Subcutaneous abdominal adipose tissue (tissue), 5 donors: ENCODE data around the gene ITIH6.

Experiments used
- H3K27ac ChIP-seq: one replicate; pipeline ENCODE4 v1.7.0; 2013; ENCODE audit warnings: low read depth, mild to moderate bottlenecking, inconsistent platforms, low read length, moderate library complexity
- H3K27me3 ChIP-seq, 5 donors: one replicate each; pipeline ENCODE4 v1.7.0; 2013; ENCODE audit warnings: low read length in 5 of 5, inconsistent platforms in 1 of 5; ENCODE audit not compliant: control insufficient read depth in 5 of 5, insufficient read depth in 4 of 5
- H3K36me3 ChIP-seq, 5 donors: one replicate each; pipeline ENCODE4 v1.7.0; 2013; ENCODE audit warnings: low read length in 5 of 5; ENCODE audit not compliant: control insufficient read depth in 5 of 5, insufficient read depth in 5 of 5
- H3K4me1 ChIP-seq, 5 donors: one replicate each; pipeline ENCODE4 v1.7.0; 2013; ENCODE audit warnings: low read length in 5 of 5, mild to moderate bottlenecking in 3 of 5, moderate library complexity in 1 of 5; ENCODE audit not compliant: control insufficient read depth in 5 of 5, insufficient read depth in 5 of 5
- H3K4me3 ChIP-seq, 5 donors: one replicate each; pipeline ENCODE4 v1.7.0; 2013; ENCODE audit warnings: low read length in 5 of 5, low read depth in 1 of 5
- H3K9ac ChIP-seq, 5 donors: one replicate each; pipeline ENCODE4 v1.7.0; 2013; ENCODE audit warnings: low read length in 5 of 5, mild to moderate bottlenecking in 4 of 5, moderate library complexity in 3 of 5
- H3K9me3 ChIP-seq, 5 donors: one replicate each; pipeline ENCODE4 v1.7.0; 2013; ENCODE audit warnings: low read length in 5 of 5; ENCODE audit not compliant: control insufficient read depth in 5 of 5
- donor health status: healthy.
- donor health status: healthy.
- donor health status: healthy.
- donor health status: healthy.
- donor health status: healthy.

Gene ITIH6

GRCh38 chrX:54821310-54821709, 23.3 kb upstream of the ITIH6 start:
- Histone ChIP-seq H3K4me3 (no peak overlapping the region), H3K9ac (no peak overlapping the region), H3K27me3 (peaks cover 0 to 17% (median 13%) of the 10 kb centered on the region in 5 donors), H3K4me1 (no peaks in the 10 kb centered on the region), H3K9me3 (no peaks in the 10 kb centered on the region), H3K36me3 (peaks cover 0 to 1% (median 0%) of the 10 kb centered on the region in 5 donors), H3K27ac (no peak overlapping the region)

GRCh38 chrX:54820737-54821136, 22.7 kb upstream of the ITIH6 start:
- Histone ChIP-seq H3K9me3 (no peaks in the 10 kb centered on the region), H3K4me1 (no peaks in the 10 kb centered on the region), H3K36me3 (peaks cover 0 to 7% (median 2%) of the 10 kb centered on the region in 5 donors), H3K9ac (no peak overlapping the region), H3K27ac (no peak overlapping the region), H3K4me3 (no peak overlapping the region), H3K27me3 (peaks cover 0 to 17% (median 13%) of the 10 kb centered on the region in 5 donors)

- peaks cover 2 to 22% (median 17%) of the 10 kb centered on the region in 5 donors for H3K36me3 ChIP-seq
- peaks cover 0 to 17% (median 11%) of the 10 kb centered on the region in 5 donors for H3K27me3 ChIP-seq
- no peaks in the 10 kb centered on the region for H3K9me3 ChIP-seq
- H3K27ac ChIP-seq, result no peak overlapping the region
- H3K9ac ChIP-seq, result no peak overlapping the region
- H3K4me1 ChIP-seq, result no peaks in the 10 kb centered on the region
- no peak overlapping the region for H3K4me3 ChIP-seq
Measured at GRCh38 chrX:54819201-54819600, 21.1 kb upstream of the ITIH6 start.

- Histone ChIP-seq H3K4me3 (no peak overlapping the region), H3K9me3 (no peaks in the 10 kb centered on the region), H3K27ac (no peak overlapping the region)
Measured at GRCh38 chrX:54818221-54818620, 20.2 kb upstream of the ITIH6 start.

GRCh38 chrX:54817220-54817820, 19.3 kb upstream of the ITIH6 start:
- no peaks in the 10 kb centered on the region for H3K4me1 ChIP-seq
- H3K4me3 ChIP-seq, result no peak overlapping the region
- no peak overlapping the region for H3K9ac ChIP-seq
- peaks cover 0 to 17% (median 11%) of the 10 kb centered on the region in 5 donors for H3K27me3 ChIP-seq
- no peaks in the 10 kb centered on the region for H3K9me3 ChIP-seq
- H3K36me3 ChIP-seq, result peaks cover 8 to 40% (median 36%) of the 10 kb centered on the region in 5 donors
- H3K27ac ChIP-seq, result no peak overlapping the region

More at GRCh38 chrX:54818221-54818620, 20.2 kb upstream of the ITIH6 start:
- H3K4me1 ChIP-seq, result no peaks in the 10 kb centered on the region
- H3K9ac ChIP-seq, result no peak overlapping the region
- peaks cover 0 to 17% (median 11%) of the 10 kb centered on the region in 5 donors for H3K27me3 ChIP-seq
- peaks cover 8 to 31% (median 27%) of the 10 kb centered on the region in 5 donors for H3K36me3 ChIP-seq

- no peak overlapping the region for H3K9ac ChIP-seq
- H3K9me3 ChIP-seq, result no peaks in the 10 kb centered on the region
- H3K27ac ChIP-seq, result no peak overlapping the region
- peaks cover 0 to 20% (median 12%) of the 10 kb centered on the region in 5 donors for H3K4me1 ChIP-seq
- no peak overlapping the region for H3K4me3 ChIP-seq
- H3K36me3 ChIP-seq, result peaks cover 8 to 60% (median 59%) of the 10 kb centered on the region in 5 donors
- peaks cover 0 to 4% (median 0%) of the 10 kb centered on the region in 5 donors for H3K27me3 ChIP-seq
Measured at GRCh38 chrX:54812306-54812705, 14.3 kb upstream of the ITIH6 start.

- Histone ChIP-seq H3K27me3 (peaks cover 0 to 4% (median 0%) of the 10 kb centered on the region in 5 donors), H3K36me3 (peaks cover 8 to 60% (median 59%) of the 10 kb centered on the region in 5 donors), H3K9me3 (no peaks in the 10 kb centered on the region), H3K4me3 (no peak overlapping the region), H3K27ac (no peak overlapping the region), H3K4me1 (peaks cover 0 to 20% (median 12%) of the 10 kb centered on the region in 5 donors), H3K9ac (no peak overlapping the region)
Measured at GRCh38 chrX:54811301-54811885, 13.3 kb upstream of the ITIH6 start.

- Histone ChIP-seq H3K4me1 (peaks cover 0 to 20% (median 12%) of the 10 kb centered on the region in 5 donors), H3K27ac (no peak overlapping the region), H3K36me3 (peaks cover 6 to 57% (median 51%) of the 10 kb centered on the region in 5 donors), H3K9ac (no peak overlapping the region), H3K9me3 (no peaks in the 10 kb centered on the region), H3K4me3 (no peak overlapping the region), H3K27me3 (peaks cover 0 to 5% (median 0%) of the 10 kb centered on the region in 5 donors)
Measured at GRCh38 chrX:54810532-54810931, 12.5 kb upstream of the ITIH6 start.

- Histone ChIP-seq H3K27me3 (peaks cover 0 to 7% (median 0%) of the 10 kb centered on the region in 5 donors), H3K9me3 (no peaks in the 10 kb centered on the region), H3K4me1 (peaks cover 0 to 20% (median 12%) of the 10 kb centered on the region in 5 donors), H3K9ac (peak overlapping the region in 3 of 5 donors; percentile 7 to 69 (median 56)), H3K36me3 (peaks cover 6 to 40% (median 35%) of the 10 kb centered on the region in 5 donors), H3K4me3 (peak overlapping the region; percentile 67 to 86 (median 78)), H3K27ac (peak overlapping the region; percentile 54)
Measured at GRCh38 chrX:54808605-54809483, 10.8 kb upstream of the ITIH6 start.
